ENCODE data around the gene LENEP.

The LENEP gene

GRCh38 chr1:155016231-155016831 lies 22.9 kb downstream of the LENEP start:
- DNase-seq (ENCODE audit: low read depth, low spot score) = peak; percentile 86
- H3K4me3 ChIP-seq (ENCODE audit: low read length) = no peak overlapping the region

- peak overlapping the region; percentile 37 for H3K4me3 ChIP-seq (ENCODE audit: low read length)
- DNase-seq (ENCODE audit: low read depth, low spot score) = peak; percentile 76
Measured at GRCh38 chr1:155017041-155017945, 23.9 kb downstream of the LENEP start.

GRCh38 chr1:155017946-155018316 lies 24.5 kb downstream of the LENEP start:
- peak overlapping the region; percentile 37 for H3K4me3 ChIP-seq (ENCODE audit: low read length)
- no peak for DNase-seq (ENCODE audit: low read depth, low spot score)

- no peak for DNase-seq (ENCODE audit: low read depth, low spot score)
- H3K4me3 ChIP-seq (ENCODE audit: low read length) = no peak overlapping the region
Measured at GRCh38 chr1:155018617-155019348, 25.4 kb downstream of the LENEP start.

- H3K4me3 ChIP-seq (ENCODE audit: low read length) = no peak overlapping the region
- no peak for DNase-seq (ENCODE audit: low read depth, low spot score)
Measured at GRCh38 chr1:155019377-155020245, 26.2 kb downstream of the LENEP start.

DNA sequence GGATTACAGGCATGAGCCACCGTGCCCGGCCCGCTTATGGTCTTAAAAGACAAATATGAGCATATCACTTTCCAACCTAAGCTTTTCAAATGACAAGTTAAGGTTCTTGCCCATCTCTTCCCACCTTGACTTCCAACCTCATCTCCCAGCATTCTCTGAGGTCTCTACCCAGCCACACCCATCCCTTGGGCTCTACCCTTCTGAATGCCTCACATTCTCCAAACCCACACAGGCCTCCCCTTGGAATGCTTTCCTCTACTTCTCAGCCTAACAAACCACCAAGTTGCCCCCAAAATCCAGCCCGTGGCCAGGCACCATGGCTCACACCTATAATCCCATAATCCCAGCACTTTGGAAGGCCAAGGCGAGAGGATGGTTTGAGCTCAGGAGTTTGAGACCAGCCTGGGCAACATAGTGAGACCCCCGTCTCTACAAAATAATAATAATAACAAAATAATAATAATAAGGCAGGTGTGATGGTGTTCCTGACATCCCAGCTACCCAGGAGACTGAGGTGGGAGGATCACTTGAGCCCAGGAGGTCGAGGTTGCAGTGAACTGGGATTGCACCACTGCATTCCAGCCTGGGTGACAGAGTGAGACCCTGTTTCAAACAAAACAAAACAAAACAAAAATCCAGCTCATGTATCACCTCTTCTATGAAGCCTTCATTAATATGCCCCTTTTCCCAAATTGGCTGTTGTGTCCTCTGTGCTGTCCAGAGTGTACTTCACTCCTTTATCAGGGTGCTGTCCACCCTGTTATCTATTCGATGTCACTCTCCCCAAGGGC lies 28.9 kb downstream of the LENEP start:
- H3K4me3 ChIP-seq (ENCODE audit: low read length) = no peak overlapping the region
- no peak for DNase-seq (ENCODE audit: low read depth, low spot score)

GRCh38 chr1:155022927-155023236 lies 29.5 kb downstream of the LENEP start:
- DNase-seq (ENCODE audit: low read depth, low spot score) = no peak
- no peak overlapping the region for H3K4me3 ChIP-seq (ENCODE audit: low read length)

GRCh38 chr1:155023627-155024026 lies 30.2 kb downstream of the LENEP start:
- DNase-seq (ENCODE audit: low read depth, low spot score) = no peak
- H3K4me3 ChIP-seq (ENCODE audit: low read length) = no peak overlapping the region

- no peak overlapping the region for H3K4me3 ChIP-seq (ENCODE audit: low read length)
- no peak for DNase-seq (ENCODE audit: low read depth, low spot score)
Measured at GRCh38 chr1:155024315-155024714, 30.9 kb downstream of the LENEP start.

GRCh38 chr1:155026154-155026553 lies 32.8 kb downstream of the LENEP start:
- H3K4me3 ChIP-seq (ENCODE audit: low read length) = no peak overlapping the region

DNA sequence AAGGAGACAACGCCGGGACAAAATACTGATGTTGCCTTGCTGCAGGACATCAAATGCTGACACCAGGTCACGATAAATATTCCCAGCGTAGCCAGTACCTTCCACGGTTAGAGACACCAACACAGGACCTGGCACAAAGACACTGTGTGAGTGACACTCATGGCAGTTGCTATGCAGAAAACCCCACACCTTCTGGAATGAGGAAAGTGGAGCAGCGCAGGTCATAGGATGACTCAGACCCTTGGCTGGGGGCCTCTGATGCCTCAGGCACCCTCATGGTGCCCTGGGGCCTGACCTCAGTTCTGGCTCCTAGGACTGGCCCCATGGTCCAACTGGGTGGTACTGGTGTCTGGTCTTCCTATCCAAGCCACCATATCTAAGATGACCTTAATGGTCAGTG lies 33.2 kb downstream of the LENEP start:
- no peak overlapping the region for H3K4me3 ChIP-seq (ENCODE audit: low read length)
- no peak for DNase-seq (ENCODE audit: low read depth, low spot score)

More at GRCh38 chr1:155026154-155026553, 32.8 kb downstream of the LENEP start:
- no peak for DNase-seq (ENCODE audit: low read depth, low spot score)

DNA sequence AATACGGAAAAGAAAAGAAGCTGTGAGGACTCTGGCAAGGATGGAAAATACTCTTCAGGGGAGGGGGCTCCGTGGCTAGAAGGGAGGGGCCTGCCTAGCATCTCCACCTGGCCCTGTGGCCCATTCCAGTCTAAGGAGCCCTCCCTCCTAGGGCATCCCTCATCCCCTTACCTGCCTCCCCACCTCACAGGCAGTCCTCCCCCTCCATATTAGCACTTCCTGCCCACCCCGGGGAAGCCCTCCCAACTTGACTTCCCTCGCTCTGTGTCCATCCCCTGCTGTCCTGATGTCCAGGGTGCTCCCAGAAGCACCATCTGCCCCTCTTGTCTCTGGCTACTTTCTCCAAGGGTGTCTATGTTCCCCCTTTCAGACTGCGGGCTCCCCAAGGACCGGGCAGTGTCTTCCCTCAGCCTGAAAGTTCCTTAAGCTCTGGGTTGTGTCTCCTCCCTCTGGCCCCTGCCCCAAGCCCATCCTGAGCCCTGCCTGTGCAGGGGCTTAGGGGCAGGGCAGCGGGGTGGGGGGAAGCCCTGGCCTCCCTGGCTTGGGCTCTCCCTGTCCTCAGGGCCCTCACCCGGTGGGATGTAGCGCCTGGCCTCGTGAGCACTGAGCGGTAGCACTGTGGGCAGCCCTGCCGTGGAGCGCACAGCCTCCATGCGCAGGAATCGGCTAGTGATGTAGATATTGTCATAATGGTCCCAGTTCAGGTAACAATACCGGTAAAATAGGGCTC lies 36.3 kb downstream of the LENEP start:
- no peak overlapping the region for H3K4me3 ChIP-seq (ENCODE audit: low read length)
- no peak for DNase-seq (ENCODE audit: low read depth, low spot score)

DNA sequence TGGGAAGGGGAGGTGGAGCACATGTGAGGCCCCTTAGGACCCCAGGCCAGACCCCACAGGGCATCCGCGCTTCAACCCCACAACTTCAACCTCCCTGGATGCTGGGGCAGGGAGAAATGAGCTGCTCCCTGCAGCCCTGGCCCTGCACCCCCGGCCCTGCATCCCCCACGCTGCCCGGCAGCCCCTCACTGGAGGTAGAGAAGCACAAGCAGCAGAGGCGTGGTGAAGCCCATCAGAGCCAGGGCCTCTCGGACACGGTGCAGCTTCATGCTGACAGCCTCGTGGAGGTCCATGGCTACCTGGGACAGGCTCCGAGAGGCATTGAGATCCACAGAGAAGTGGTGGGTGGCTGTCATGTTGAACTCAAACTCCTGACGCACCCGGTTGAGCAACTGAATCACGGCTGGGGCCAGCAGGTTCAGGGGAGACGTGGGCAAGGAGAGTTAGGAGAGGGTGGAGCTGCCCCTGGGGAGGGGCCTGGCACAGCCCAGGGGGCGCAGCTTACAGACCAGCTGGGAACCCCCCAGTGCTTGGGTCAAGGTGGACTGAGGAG lies 36.9 kb downstream of the LENEP start:
- H3K4me3 ChIP-seq (ENCODE audit: low read length) = no peak overlapping the region
- DNase-seq (ENCODE audit: low read depth, low spot score) = no peak

DNA sequence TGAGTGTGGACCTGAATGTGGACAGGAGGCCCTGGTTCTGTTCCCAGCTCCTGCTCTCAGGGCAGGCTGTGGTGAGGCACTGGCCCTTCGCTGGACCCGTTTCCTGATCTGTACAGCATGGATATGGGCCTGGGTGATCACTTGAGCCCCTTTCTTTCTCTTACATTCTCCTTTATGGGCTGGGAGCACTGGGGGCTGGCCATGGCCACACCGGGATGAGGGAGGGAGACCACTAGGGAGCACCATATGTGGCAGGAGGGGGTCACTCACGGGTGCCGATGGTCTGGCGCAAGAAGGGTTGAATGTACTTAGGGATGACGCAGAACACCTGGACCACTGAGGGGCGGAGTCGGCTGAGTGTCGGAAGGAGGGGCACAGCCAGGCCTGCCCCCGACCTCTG lies 37.5 kb downstream of the LENEP start:
- no peak overlapping the region for H3K4me3 ChIP-seq (ENCODE audit: low read length)
- DNase-seq (ENCODE audit: low read depth, low spot score) = no peak

DNA sequence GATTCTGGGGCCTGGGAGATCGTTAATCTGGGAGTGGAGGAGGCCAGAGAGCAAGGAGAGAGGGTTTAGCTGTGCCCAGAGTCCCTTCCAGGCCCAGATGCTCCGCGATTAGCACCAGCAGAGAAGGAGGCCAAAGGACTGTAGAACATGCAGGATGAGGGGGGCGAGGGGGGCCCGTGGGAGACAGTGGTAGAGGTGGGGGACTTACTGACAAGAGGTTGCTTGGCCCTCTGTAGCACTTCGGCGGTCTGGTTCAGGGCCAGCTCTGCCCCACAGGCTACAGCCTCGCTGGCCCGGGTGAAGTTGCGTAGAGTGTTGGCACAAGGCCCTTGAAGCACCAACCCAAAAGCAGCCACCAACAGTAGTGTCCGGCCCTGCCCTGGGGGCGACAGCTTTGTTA lies 39.5 kb downstream of the LENEP start:
- DNase-seq (ENCODE audit: low read depth, low spot score) = no peak
- no peak overlapping the region for H3K4me3 ChIP-seq (ENCODE audit: low read length)

GRCh38 chr1:155033524-155033923 lies 40.1 kb downstream of the LENEP start, which contains the start of the genes DCST1 and DCST2:
DCST1 (plus strand) TSS chr1:155033824; CDS start chr1:155034037, 213 bp downstream.
DCST2 (minus strand) TSS chr1:155033781; CDS start chr1:155033701, 80 bp downstream.
- no peak for DNase-seq (ENCODE audit: low read depth, low spot score)

More at GRCh38 chr1:155033524-155033923, 40.1 kb downstream of the LENEP start, which contains the start of the genes DCST1 and DCST2:
- H3K4me3 ChIP-seq (ENCODE audit: low read length) = no peak within 1 kb of the TSS
